Muscle of leg (tissue), 11 donors: ENCODE results near the gene RSKR. TPM values are rescaled to one million over a fixed set of nuclear protein-coding genes. Genes with fewer than 3 reads are reported as not detected.

ENCODE experiments used
- DNase-seq: peaks from one replicate; pipeline ENCODE4 v3.0.0; 2013
- H3K27ac ChIP-seq: one replicate; pipeline ENCODE4 v1.5.1; 2013; ENCODE audit warnings: mild to moderate bottlenecking, low read length, control low read depth
- H3K27me3 ChIP-seq: one replicate; pipeline ENCODE4 v1.6.1; 2013; ENCODE audit warnings: low read length; ENCODE audit not compliant: control insufficient read depth, insufficient read depth
- H3K36me3 ChIP-seq: one replicate; pipeline ENCODE4 v1.6.1; 2013; ENCODE audit warnings: low read length; ENCODE audit not compliant: control insufficient read depth, insufficient read depth
- H3K4me1 ChIP-seq: one replicate; pipeline ENCODE4 v1.6.1; 2013; ENCODE audit warnings: low read length; ENCODE audit not compliant: control insufficient read depth, insufficient read depth
- H3K4me3 ChIP-seq: one replicate; pipeline ENCODE4 v1.5.1; 2013; ENCODE audit warnings: low read length, control low read depth
- H3K9me3 ChIP-seq: replicated peaks from 2 replicates; pipeline ENCODE4 v1.6.1; 2013; ENCODE audit warnings: low read depth, low read length; ENCODE audit not compliant: control insufficient read depth
- WGBS: methylation state at CpG from one replicate; pipeline ENCODE4 v1.1.5; 2013; ENCODE audit warnings: missing lambda C conversion rate; ENCODE audit not compliant: insufficient coverage; 5-methylcytosine and 5-hydroxymethylcytosine counted together
- polyA plus RNA-seq, 8 donors: library from polyadenylated mRNA; unstranded; fragments of 120-200 nt; gene quantifications; one replicate each; pipeline versions ENCODE4 v1.2.1 to v1.2.3, GENCODE V29; 2013; ENCODE audit warnings: inconsistent platforms in 1 of 8, low replicate concordance in 1 of 8; ENCODE audit not compliant: insufficient read length in 8 of 8, insufficient read depth in 1 of 8
- total RNA-seq: library from RNA; stranded (reverse); fragments of 120-200 nt; gene quantifications from one replicate; pipeline ENCODE4 v1.2.4, GENCODE V29; 2013

The RSKR gene
- total and polyA plus RNA-seq, 9 donors = 6.6 to 22.8 (median 13.2) TPM

GRCh38 chr17:28626818-28627217 is 12.8 kb upstream of the RSKR start:
- Histone ChIP-seq H3K27me3 (no peaks in the 10 kb centered on the region), H3K4me1 (no peaks in the 10 kb centered on the region), H3K27ac (no peak overlapping the region), H3K36me3 (peaks cover 66% of the 10 kb centered on the region), H3K4me3 (no peak overlapping the region), H3K9me3 (no peaks in the 10 kb centered on the region)
- DNase-seq = no peak
- 98% methylated on average over 4 of the region's 4 CpGs for WGBS

GRCh38 chr17:28624148-28624547 is 10.2 kb upstream of the RSKR start:
- peaks cover 73% of the 10 kb centered on the region for H3K36me3 ChIP-seq
- no CpG with 5 or more reads among the region's 2 CpGs for WGBS
- no peak overlapping the region for H3K4me3 ChIP-seq
- no peak for DNase-seq
- H3K27me3 ChIP-seq = no peaks in the 10 kb centered on the region
- H3K4me1 ChIP-seq = no peaks in the 10 kb centered on the region
- H3K9me3 ChIP-seq = no peaks in the 10 kb centered on the region
- H3K27ac ChIP-seq = no peak overlapping the region

DNA sequence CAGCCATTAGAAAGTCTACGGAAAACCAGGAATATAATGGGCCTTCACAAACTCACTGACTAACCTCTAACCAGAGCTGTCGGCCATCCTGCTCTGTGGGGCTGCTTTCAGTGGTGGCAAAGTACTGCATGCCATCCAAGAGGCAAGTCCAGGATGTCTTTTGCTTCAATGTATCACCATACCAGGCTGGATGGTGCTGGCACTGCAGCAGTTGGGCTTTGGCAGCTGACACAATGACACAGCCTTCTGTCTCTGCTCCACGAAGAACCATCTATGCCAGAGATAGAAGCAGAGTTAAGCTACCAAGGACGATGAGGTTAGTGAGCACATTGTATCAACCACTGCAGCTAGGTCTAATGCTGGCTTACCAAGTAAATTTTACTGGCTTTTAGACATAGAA is 9.7 kb upstream of the RSKR start:
- no peak overlapping the region for H3K4me3 ChIP-seq
- no peaks in the 10 kb centered on the region for H3K27me3 ChIP-seq
- no peaks in the 10 kb centered on the region for H3K4me1 ChIP-seq
- H3K9me3 ChIP-seq = no peaks in the 10 kb centered on the region
- DNase-seq = no peak
- H3K36me3 ChIP-seq = peaks cover 76% of the 10 kb centered on the region
- WGBS = 100% methylated on average over 2 of the region's 4 CpGs
- H3K27ac ChIP-seq = no peak overlapping the region

GRCh38 chr17:28622186-28622585 is 8.2 kb upstream of the RSKR start:
- Histone ChIP-seq H3K9me3 (no peaks in the 10 kb centered on the region), H3K27ac (no peak overlapping the region)

DNA sequence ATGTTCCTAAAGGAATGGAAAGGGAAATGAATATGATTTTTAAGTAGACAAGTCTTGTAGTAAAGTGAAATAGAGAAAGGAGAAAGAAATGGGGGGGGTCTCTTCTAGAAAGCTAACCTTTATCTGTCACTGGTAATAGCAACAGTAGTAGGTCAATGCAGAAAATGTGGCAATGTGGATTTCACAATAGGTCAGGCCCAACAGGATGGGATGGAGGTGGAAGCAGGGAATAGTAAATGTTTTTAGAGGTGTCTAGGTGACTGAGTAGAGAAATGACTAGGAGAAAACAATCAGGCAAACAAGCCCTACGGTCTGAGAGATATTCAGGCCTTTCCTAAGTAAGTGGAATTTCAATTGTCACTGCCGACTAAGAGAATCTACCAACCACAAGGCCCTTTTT is 6.0 kb upstream of the RSKR start:
- Histone ChIP-seq H3K27me3 (no peaks in the 10 kb centered on the region), H3K36me3 (peaks cover 87% of the 10 kb centered on the region), H3K4me1 (no peaks in the 10 kb centered on the region), H3K9me3 (no peaks in the 10 kb centered on the region), H3K4me3 (no peak overlapping the region), H3K27ac (no peak overlapping the region)
- no peak for DNase-seq
- WGBS = no CpG with 5 or more reads among the region's 2 CpGs

More at GRCh38 chr17:28622186-28622585, 8.2 kb upstream of the RSKR start:
- no peak for DNase-seq
- Histone ChIP-seq H3K36me3 (peaks cover 80% of the 10 kb centered on the region), H3K27me3 (no peaks in the 10 kb centered on the region), H3K4me1 (no peaks in the 10 kb centered on the region), H3K4me3 (no peak overlapping the region)
- no CpG with 5 or more reads among the region's 3 CpGs for WGBS

GRCh38 chr17:28618464-28618863 is 4.5 kb upstream of the RSKR start:
- Histone ChIP-seq H3K4me3 (no peak overlapping the region), H3K9me3 (no peaks in the 10 kb centered on the region), H3K4me1 (no peaks in the 10 kb centered on the region), H3K36me3 (peaks cover 86% of the 10 kb centered on the region), H3K27ac (no peak overlapping the region), H3K27me3 (no peaks in the 10 kb centered on the region)
- WGBS = 100% methylated on average over 1 of the region's 3 CpGs
- DNase-seq = no peak

DNA sequence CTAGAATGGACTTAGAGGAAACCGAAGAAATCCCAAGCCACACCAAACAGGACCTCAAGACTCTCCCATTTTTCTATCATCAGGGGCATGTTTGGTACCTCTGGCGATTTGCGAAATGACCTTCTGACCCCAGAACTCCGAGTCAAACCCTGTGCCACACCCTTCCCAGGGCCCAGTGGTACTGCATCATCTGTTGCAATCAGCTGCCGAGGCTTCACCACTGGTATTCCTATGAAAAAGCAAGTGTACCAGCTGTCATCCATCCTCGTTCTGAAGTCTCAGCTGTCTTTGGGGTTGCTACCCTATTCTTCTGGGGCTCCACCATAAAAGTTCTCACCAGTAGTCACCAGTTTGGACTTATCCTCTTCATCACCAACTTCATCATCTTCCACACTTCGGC is 2.3 kb upstream of the RSKR start:
- no peak for DNase-seq
- peaks cover 89% of the 10 kb centered on the region for H3K36me3 ChIP-seq
- no peak overlapping the region for H3K27ac ChIP-seq
- no peaks in the 10 kb centered on the region for H3K9me3 ChIP-seq
- H3K27me3 ChIP-seq = no peaks in the 10 kb centered on the region
- no peaks in the 10 kb centered on the region for H3K4me1 ChIP-seq
- no peak overlapping the region for H3K4me3 ChIP-seq
- WGBS = 73% methylated on average over 6 of the region's 7 CpGs

GRCh38 chr17:28615260-28615940 is 1.4 kb upstream of the RSKR start:
- Histone ChIP-seq H3K4me1 (no peaks in the 10 kb centered on the region), H3K27me3 (no peaks in the 10 kb centered on the region), H3K36me3 (peaks cover 86% of the 10 kb centered on the region), H3K4me3 (no peak overlapping the region), H3K27ac (no peak overlapping the region), H3K9me3 (no peaks in the 10 kb centered on the region)
- no CpG with 5 or more reads among the region's 4 CpGs for WGBS
- DNase-seq = no peak

- peaks cover 69% of the 10 kb centered on the region for H3K36me3 ChIP-seq
- H3K4me3 ChIP-seq = no peak overlapping the region
- H3K27ac ChIP-seq = no peak overlapping the region
- H3K4me1 ChIP-seq = no peaks in the 10 kb centered on the region
- no peaks in the 10 kb centered on the region for H3K27me3 ChIP-seq
- 79% methylated on average over 3 of the region's 6 CpGs for whole genome bisulfite sequencing
- peak; percentile 45 for DNase-seq
- H3K9me3 ChIP-seq = no peaks in the 10 kb centered on the region
These were observed 781 bp downstream of the RSKR start for GRCh38 chr17:28612936-28613872.

DNA sequence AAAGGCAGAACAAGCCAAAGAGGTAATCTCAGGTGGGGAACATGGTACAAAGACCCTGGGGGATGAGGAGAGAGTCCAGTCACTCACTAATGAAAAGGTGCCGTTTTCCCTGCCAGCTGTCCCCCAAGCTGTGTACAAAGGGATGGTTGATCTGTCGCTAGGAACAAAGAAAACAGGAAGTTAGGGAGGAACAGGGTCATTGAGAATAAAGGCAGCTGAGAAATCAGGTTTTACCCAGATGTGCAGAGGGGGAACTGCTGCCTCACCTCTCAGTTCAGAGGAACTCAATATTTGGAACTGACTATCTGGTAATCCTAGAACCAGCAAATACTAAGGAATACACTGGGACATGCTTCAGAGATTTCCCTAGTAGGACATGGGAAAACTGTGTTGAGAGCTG is 1.5 kb downstream of the RSKR start:
- Histone ChIP-seq H3K4me1 (no peaks in the 10 kb centered on the region), H3K27ac (no peak overlapping the region), H3K36me3 (peaks cover 64% of the 10 kb centered on the region), H3K27me3 (no peaks in the 10 kb centered on the region), H3K9me3 (no peaks in the 10 kb centered on the region), H3K4me3 (no peak overlapping the region)
- DNase-seq = no peak
- WGBS = 73% methylated on average over 2 of the region's 2 CpGs
